Stimulated activated CD8-positive, alpha-beta memory T cell treated with anti-CD3 and anti-CD28 coated beads, Interleukin-15, amount 100 ng/mL, for 4 hours (primary cell): ENCODE data around the gene B3GNT9.

ENCODE experiments used
- DNase-seq, 2 donors: peaks; one replicate each; pipeline ENCODE4 v3.0.0-alpha.2; 2020; ENCODE audit warnings: low read depth in 2 of 2

B3GNT9 gene

DNA sequence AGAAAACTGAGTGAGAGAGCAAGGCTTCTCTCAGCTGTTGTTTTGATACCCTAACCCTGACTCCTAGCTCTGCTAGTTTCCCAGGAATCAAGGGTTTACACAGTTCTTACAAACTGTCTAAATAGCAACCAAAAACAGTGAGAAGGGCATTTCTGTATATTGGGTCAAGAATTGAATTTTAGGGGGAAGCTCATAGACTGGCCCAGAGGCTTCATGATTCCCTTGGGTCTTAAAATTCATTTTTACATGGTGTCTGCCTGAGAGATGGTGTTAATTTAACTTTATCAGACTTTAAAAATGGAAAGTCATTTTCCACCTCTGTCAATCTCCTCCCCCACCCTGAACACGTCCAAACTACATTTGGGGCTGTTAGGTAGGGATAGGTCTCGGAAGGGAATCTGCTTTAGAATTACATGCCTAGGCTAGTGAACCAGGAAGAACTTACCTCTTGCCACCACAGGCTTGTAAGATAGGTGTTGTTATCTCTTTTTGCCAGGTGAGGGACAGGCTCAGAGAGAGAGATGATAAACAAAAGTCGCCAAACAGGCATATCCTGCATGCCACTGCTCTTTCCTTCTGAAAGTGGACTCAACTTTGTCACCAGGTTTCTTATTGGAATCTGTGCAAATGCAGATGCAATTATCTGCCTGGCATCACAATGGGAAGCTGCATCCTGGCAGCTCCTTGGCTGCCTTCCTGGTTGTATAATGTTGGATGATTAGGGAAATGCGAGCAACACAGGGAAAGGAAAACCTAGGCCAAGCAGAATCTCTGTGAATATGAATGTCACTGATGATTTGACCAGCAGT lies 38.0 kb downstream of the B3GNT9 start:
- DNase-seq: no peak

DNA sequence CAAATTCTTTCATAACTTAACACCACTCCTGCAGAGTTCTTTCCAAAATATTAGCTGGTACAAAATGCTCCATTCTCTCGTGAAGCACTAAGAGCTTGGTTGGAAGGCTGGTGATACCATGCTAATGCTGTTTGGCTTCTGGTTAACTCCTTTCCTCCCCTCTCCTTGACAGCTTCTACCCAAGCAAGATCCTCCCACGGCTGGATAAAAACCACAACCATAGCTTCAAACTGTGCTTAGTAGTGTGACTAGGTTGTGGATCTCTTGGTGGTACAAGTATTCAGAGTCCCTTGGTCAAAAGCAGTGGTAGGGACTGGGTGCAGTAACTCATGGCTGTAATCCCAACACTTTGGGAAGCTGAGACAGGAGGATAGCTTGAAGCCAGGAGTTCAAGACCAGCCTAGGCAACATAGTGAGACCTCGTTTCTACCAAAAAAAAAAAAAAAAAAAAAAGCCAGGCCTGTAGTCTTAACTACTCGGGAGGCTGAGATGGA lies 38.8 kb downstream of the B3GNT9 start:
- no peak for DNase-seq

DNA sequence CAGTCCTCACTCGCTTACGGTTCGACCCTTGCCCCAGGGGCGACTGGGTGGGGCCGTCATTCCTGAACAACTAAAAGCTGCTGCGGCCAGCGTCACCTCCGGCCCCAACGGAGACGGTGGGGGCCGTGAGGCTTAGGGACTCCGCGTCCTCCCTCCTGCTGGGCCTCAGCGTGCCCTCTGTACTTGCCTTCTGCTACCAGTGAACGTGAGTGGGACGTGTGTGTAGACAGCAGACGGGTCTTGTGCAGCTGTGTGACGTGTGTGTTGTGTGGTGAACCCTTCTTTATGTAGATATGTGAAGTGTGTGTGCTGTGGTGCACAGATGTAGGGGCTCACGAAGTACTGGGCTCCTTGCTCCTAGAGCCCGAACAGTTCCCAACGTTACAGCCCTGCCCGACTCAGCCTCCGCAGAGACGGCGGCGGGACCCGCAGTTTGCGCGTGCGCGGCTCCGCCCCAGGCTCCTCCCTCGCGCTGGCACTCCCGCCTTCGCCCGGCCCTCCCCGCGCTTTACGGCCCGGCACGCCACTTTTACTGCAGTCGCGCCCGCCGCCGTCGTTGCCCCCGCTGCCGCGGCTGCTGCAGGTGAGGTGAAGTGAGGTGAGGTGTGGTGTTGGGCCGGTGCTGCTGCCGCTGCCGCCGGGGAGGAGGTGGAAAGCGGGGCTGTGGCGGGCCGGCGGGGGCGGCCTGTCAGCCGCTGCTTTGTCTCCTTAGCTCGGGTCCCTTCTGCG lies 41.2 kb downstream of the B3GNT9 start, which contains the start of gene PHAF1:
Gene PHAF1, plus strand, starts transcription at position 535 of the 729 bp plus-strand sequence. CDS start 235 bp downstream, outside the sequence.
- peak; percentile 90 to 94 for DNase-seq

DNA sequence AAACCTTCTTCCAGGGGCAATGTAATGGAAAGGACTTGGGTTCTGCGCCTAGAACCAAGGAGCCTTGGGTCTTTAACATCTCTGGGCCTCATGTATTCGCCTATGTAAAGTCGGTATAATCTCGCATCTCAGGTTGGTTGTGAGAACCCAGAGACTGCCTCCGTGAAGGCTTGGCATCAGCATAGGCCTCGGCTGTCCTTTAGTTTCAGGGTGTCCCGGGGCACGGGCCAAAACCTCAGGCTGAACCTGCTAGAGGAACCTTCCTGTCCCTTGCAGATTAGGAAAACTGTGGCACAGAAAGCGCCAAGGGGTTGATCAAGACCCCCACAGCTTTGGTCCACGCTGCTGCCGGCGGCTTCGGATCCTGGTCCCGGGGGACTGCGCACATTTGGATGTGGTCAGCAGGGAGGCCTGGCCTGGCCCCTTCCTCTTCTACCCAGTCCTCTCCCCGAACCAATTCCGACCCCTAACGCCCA lies 41.8 kb downstream of the B3GNT9 start:
- DNase-seq: no peak

DNA sequence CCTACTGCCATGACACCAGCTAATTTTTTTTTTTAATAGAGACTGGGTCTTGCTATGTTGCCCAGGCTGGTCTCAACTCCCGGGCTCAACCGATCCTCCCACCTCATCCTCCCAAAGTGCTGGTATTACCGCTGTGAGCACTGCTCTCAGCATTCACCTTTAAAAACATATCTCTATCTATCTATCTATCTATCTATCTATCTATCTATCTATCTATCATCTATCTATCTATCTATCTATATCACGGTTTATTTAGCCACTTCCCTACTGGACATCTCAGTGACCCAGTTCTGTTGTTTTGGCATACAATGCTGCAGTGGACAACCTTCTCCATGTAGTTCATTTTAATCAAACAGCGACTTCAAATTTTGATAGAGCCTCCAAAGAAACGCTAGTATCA lies 42.3 kb downstream of the B3GNT9 start:
- no peak for DNase-seq

DNA sequence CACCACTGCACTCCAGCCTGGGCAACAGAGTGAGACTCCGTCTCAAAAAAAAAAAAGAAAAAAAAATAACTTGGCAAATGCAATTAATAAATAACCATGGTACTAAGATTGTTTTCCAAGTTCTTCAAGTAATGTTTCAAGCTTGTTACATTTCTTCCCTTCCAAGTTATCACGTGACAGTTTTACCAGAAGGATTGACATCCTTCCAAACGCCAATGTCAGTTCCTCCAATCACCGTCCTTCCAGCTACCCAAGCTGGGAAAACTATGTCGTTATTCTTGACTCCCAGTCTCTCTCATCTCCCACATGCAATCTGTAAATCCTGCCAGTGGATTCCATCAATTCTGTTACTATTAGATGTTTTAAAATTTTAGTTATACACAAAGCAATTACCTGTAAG lies 44.9 kb downstream of the B3GNT9 start:
- no peak for DNase-seq

DNA sequence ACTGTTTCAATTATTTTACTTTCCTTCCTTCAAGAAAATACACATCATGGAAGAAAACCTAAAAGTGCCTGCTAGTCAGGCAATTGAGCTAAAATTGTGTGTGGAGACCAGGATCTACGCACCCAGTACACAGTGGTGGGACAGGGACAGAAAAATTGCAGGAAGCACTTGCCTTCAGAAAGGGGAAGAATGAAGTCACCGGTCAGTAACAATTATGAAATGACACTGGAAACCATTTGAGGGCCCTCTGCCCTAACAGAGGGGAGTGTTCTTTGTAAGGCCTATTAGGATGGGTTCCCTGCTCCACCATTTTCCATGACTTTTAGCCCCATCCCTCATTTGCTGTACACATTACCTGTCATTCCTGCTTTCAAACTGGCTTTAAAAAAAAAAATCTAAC lies 45.6 kb downstream of the B3GNT9 start:
- DNase-seq: no peak

DNA sequence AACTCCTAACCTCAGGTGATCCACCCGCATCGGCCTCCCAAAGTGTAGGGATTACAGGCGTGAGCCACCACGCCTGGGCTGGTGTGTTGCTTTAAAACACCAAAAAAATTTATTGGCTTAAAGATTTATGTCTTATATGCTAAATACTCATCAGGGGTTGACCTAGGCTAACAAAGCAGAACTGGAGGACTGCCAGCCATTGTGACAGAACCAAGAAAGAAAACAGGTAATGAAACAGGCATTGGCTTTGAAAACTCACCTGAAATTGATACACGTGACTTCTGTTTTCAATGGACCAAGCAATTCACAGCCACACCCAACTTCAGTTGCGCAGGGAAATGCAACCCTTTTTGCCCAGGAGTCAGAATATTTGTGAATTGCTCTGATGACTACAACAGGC lies 46.0 kb downstream of the B3GNT9 start:
- no peak for DNase-seq

DNA sequence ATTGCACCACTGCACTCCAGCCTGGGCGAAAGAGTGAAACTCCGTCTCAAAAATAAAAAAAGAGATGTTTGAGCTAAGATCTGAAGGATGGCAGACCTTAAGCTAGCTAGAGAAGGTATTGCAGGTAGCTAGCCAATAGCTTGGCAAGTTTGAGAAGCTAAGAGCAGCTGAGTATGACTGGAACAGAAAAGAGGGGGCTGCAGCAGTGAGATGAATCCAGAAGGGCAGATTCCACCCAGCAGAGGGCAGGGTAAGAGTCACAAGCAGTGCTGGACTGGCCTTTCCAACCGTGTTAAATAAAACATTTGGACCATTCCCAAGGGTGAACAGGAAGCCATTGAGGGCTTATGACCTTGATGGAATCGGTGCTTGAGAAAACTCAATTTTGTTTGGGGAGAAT lies 46.7 kb downstream of the B3GNT9 start:
- DNase-seq: no peak

DNA sequence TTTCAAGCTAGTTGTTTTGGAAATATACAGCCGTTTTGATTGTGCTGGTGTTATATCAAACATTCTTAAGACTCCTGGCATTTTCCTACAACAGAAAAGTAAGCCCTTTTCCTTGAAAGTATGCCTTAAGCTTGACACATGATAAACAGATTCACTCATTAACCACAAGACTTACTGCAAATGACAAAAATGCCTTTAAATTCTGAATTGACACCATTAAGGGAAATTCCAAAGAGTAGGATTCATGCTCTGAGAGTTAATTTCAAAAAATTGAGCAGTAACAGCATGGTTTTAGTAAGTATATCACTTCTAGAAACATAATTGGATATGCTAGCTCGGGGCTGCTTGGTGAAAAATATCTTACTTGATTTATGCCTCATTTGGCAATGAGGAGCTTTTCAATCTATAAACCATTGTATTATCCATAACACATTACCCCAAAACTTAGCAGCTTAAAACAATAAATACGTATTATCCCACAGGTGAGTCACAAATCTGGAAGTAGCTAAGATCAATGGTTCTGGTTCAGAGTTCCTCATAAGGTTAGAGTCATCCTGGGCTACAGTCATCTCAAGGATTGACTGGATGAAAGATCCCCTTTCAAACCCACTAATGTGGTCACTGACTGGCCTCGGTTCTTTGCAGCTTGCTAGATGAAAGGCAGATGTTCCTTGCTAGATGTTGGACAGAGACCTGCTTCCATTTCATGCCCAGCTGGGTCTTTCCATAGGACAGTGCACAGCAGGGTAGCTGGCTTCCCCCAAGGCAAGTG lies 49.3 kb downstream of the B3GNT9 start:
- DNase-seq: no peak

DNA sequence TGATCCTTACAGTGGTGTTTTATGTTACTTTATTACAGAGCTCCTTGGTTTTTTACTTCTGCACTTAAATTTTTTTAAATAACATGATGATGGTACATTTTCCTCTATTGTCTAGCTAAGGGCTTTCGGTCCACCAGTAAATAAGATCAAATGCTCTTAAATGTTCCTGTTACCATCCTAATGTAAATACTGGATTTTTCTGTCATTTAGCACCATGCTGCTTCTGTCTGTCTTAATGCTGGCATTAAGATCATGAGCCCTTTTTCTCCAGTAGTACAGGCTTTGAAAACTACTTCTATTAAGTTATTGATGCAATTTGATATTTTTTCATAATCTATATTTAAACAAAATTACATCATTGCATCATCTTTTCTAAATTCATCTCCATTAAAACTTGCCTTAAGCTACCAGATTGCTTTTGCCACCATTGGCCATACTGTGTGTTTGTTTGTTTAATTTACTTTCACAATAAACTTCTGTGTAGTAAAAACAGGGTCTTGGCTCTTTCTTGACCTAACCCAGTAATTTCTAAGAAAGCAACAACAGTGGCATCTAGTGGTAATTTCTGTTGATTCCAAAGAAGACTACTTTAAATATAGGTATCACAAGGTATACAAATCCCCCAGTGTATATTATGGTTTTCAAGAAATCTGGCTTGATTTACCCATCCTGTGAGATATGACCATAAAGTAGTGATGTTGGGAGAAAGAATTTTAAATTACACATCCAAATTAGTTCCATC lies 50.1 kb downstream of the B3GNT9 start:
- no peak for DNase-seq

DNA sequence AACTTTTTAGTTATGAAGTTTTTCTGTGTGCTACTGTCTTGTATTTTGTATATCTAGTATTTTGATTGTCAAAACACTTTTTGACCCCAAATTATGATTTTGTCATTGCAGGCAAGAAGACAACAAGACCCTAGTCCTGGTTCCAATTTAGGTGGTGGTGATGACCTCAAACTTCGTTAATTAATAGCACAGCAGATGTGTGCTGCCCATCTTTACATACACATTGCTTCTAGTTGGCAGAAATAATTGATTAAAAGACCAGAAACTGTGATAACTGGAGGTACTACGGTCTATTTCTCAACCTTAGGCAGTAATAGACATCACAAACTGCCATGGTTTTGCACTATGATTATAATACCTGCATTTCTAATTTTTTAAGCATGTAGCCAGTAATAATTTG lies 52.2 kb downstream of the B3GNT9 start:
- no peak for DNase-seq
